NCI-H2171 treated with DMSO at 0.1 percent for 48 hours (cell line): Measurements from ENCODE around the gene RNF145.
"Not testable (repeated sequence)": the region's sequence is repeated elsewhere in the genome, so short reads cannot be mapped to it uniquely, and the experiment has no call there.

Experiments
- DNase-seq: peaks from one replicate; lab custom pipeline; 2025; lab: John Stamatoyannopoulos, UW

RNF145 gene, protein sequence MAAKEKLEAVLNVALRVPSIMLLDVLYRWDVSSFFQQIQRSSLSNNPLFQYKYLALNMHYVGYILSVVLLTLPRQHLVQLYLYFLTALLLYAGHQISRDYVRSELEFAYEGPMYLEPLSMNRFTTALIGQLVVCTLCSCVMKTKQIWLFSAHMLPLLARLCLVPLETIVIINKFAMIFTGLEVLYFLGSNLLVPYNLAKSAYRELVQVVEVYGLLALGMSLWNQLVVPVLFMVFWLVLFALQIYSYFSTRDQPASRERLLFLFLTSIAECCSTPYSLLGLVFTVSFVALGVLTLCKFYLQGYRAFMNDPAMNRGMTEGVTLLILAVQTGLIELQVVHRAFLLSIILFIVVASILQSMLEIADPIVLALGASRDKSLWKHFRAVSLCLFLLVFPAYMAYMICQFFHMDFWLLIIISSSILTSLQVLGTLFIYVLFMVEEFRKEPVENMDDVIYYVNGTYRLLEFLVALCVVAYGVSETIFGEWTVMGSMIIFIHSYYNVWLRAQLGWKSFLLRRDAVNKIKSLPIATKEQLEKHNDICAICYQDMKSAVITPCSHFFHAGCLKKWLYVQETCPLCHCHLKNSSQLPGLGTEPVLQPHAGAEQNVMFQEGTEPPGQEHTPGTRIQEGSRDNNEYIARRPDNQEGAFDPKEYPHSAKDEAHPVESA

DNA sequence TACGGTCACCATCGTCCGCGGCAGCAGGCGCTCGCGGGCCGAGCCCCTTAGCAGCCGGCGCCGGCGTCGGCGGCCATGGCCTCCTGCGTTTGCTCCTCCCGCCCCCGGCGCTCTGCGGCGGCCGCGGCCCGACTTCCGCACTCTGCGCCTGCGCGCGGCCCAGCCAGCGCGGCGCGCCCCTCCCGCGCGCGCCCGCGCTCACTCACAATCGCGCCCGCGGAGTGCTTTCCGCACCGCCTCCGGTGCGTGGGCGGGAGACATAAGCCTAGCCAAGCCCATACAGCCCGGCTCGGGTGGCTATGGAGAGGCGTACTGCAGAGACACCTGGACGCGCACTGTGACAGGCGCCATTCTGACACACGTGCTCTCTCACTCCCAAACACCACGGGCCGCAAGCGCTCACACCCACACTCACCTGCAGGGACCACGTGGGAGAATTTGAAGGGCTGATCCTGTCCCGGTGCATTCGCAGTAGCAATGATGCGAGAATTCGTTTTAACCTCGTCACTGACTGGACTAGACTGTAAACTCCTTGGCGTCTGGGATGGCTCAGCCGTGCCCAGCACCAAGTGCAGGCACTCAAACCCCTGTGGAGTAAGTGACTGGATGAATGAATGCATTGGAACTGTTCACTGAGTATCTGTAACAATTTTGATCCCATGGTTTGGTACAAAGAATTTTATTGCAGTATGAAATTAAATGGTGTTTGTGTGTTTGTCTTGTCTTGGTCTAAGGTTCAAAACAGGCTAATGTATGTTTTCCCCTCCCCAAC is at the start of gene RNF145:
Gene RNF145, minus strand, starts transcription at position 116 of the 772 bp plus-strand sequence. CDS start 5,936 bp downstream, outside the sequence.
- peak; percentile 65 for DNase-seq

DNA sequence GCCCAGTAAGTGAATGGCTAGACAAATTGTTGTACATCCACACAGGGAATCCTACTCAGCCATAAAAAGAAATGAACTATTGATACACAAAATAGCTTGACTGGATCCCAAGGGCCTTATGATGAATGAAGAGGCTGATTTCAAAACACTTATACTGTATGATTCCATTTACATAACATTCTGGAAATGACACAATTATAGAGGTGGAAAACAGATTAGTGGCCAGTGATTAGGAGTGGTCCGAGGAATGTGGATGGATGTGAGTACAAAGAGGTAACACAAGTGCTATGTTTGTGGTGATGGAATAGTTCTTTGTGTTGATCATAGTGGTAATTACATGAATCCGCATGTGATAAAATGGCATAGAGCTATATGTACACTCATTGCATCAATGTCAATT is 49.0 kb upstream of the RNF145 start:
- DNase-seq = no peak

DNA sequence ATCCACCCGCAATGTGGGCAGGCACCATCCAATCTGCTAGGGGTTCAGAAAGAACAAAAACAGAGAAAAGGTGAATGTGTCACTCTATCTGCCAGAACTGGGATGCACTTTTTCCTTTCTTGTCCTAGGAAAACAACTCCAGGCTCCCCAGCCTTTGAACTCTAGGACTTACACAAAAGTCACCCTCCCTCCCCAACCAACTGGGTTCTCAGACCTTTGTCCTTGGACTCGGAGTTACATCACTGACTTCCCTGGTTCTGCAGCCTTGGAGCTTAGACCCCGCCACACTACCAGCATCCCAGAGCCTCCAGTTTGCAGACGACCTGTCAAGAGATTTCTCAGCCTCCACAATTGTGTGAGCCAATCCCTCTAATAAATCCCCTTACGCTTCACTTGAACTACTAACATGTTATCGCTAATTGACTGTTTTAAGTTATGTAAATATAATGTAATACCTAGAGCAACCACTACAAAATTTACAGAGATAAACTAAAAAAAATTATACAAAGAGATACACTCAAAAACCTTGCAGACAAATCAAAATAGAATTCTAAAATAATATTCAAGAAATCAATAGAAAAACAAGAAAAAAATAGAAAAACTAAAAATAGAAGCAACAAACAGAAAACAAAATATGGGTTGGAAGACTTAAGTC is 48.4 kb upstream of the RNF145 start:
- no peak for DNase-seq

DNA sequence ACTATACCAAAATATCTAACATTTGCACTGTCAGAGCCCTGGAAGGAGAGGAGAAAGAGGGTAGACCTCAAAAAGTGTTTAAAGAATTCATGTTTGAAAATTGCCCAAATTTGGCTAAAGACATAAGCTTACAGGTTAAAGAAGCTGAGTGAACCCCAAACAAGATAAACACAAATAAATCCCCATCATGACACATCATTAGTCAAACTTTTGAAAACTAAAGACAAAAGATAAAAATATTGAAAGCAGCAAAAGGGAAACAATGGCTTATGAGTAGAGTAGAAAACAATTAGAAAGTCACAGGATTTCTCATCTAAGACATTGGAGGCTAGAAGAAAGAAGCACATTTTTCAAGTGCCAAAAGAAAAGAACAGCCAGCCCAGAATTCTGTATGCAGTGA is 47.7 kb upstream of the RNF145 start:
- DNase-seq = no peak

DNA sequence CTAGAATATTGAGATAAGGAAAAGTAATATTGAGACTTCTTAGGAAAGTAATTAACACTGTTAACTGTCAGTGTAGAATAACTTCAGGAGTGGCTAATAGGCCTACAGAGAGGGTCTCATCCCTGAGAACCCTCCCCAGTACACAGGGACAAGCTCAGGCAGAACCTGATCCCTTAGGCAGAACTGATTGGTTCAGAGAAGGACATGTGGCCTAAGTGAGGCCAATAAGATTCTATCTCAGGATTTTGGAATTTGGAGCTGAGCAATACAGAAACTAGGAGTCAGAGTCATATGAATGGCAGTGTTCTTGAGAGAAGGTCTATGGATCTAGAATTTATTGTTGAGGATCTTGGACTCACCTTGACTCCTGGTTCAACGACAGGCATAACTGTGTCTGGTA is 42.8 kb upstream of the RNF145 start:
- DNase-seq = no peak

DNA sequence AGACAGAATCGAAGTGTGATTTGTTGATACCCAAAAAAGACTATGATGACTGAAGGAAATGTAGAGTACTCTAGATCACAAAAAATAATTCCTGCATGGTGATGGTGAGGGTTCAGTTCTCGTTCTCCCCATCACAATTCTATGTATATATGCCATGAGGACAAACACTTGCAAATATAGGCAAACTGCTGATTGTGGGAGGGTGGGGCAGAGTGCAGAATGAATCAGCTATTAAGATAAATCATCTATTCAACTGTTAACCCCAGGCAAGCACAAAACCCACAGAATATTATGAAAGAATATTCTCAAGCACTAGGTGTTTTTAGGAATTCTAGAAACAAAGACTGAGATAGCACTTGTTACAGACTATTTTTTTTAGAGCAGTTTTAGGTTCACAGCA is 39.8 kb upstream of the RNF145 start:
- no peak for DNase-seq

DNA sequence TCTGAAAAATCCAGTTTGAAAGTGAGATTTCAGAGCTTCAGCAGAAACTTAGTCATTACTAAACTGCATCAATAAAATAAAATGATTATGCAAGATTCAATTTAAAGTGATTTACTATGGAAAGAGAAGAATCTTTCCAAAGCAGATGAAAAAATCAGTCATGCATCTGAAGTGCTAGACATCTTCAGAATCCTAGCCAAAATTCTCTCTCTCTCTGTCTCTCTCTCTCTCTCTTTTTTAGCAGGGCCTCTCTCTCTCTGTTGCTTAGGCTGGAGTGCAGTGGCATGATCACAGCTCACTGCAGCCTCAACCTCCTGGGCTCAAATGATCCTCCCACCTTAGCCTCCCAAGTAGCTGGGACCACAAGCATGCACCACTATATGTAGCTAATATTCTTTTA is 35.5 kb upstream of the RNF145 start:
- DNase-seq = no peak

DNA sequence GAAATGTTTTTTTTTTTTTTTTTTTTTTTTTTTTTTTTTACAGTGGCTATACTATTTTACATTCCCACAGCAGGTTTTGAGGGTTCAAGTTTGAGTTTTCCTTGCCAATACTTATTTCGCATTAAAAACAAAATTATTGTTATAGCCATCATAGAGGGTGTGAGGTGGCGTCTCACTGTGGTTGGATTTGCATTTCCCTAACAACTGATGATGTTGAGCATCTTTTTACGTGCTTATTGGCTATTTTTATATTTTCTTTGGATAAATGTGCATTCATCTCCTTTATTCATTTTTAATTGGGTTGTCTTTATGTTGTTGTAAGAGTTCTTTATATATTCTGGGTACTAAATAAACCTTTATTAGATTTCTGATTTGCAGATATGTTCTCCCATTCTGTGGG is 34.8 kb upstream of the RNF145 start:
- DNase-seq = no peak

DNA sequence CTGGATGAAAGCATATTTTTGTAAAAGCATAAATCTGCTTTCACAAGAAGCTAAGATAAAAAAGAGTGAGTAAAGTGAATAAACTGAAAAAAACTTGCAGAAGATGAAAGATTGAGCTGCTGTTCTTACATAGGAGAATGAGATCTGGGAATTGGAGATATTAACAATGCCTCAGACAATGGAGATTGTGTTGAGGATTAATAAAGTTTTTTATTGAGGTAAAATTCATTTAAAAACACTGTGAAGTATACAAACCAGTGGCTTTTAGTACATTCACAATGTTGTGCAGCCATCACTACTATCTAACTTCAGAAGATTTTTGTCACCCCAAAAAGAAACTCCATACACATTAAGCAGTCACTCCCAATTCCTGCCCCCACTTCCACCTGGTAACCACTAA is 34.0 kb upstream of the RNF145 start:
- no peak for DNase-seq

DNA sequence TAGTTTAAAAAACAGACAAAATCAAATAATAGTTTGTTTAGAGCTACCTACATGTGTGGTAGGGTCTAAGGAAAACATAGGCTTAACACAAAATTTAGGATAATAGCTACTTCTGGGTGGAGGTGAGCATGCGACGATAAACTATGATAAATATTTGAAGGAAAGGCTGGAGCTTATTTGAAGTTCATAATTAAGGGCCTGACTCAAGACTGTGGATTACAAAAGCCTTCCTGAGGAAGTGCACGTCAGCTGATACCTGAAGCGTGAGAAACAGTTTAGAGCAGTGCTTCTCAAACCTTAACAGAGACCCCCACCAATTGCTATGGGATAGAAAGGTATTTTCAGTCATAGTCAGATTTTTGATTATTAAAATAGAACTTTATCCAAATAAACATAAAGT is 33.3 kb upstream of the RNF145 start:
- DNase-seq = no peak

DNA sequence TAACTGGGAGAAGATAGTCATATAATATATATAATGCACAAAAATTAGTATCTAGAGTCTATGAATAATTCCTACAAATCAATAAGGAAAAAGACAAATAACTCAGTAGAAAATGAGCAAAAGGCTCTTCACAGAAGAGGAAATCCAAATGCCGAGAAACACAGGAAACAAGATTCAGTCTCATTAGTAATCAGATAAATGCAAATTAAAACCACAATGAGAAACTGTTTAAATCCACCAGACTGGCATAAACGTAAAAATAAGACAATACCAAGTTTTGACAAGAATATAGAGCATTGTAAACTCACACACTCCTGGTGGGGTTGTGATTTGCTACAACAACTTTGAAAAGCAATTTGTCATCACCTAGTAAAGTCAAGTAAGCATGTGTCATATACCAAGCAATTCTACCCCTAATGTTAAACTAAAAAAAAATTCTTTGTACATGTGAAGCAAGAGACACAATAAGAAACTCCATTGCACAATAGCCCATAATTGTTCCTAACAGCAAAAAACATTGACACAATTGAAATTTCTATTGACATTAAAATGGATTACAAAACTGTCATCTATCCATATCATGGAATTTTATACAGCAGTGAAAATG is 32.7 kb upstream of the RNF145 start:
- no peak for DNase-seq

DNA sequence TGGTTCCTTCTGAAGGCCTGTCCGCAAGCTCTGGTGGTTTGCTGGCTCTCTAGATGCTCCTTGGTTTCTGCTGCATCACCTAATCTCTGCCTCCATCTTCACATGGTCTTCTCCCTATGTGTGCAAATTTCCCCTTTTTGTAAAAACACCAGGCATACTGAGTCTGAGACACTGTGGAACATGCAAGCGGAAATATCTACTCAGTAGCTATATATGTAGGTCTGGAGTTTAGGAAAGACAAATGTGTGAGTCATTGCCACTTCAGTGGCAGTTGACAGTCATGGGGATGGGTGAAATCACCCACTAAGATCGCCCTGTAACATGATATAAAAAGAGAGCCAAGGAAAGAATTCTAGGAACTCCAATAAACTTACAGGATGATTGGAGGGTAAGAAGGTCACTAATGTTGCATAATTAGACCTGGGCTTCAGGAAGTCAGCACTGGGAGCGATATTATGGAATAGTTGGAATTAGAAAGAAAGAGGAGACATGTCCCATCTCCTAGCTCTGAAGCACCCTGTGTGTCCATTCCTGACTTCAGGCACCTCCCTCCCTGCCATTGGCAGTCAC is 31.0 kb upstream of the RNF145 start:
- DNase-seq = no peak

DNA sequence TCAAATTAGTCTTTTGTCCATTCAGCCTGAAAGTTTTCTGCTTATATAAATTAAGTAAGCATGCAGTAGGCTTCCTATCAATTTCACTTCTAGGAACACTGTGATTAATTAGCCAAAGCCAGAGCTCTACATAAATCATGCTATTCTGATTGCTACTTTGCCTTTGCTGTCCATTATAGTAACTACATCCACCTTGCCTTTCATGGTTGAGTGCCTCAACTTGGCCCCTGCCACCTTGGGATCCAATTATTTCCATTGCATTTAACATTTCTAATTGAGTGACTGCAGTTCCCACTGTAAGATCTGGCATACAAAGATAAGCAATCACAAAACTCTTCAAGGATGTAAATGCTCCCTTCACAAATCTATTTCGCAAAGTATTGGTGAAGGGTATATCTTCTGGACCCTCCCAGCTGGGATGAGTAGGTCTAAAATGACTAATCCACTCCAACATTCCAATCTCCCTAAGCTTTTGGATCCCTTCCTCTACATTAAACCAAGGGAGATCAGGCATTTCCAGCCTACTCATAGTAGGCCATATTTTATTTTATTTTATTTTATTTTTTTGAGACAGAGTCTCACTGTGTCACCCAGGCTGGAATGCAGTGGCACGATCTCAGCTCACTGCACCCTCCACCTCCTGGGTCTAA is 26.6 kb upstream of the RNF145 start:
- peak; percentile 17 for DNase-seq

DNA sequence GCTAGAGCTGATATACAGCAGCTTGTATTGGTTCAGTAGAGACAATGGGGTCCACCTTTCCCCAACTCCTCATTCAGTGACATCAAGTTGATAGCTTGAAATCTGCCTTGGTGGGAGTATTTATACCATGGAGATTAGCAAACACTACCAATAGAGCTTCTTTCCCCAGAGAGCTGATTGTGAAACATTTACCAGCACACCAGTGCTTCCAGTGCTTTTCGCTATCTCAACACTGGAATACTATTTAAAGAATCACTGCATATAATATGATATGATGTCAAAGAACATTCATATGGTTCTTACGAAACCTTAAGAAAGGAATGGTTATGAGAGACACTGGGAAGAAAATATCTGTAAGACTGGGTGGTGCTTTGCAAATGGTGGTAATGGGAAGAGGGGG is 21.8 kb upstream of the RNF145 start:
- no peak for DNase-seq

DNA sequence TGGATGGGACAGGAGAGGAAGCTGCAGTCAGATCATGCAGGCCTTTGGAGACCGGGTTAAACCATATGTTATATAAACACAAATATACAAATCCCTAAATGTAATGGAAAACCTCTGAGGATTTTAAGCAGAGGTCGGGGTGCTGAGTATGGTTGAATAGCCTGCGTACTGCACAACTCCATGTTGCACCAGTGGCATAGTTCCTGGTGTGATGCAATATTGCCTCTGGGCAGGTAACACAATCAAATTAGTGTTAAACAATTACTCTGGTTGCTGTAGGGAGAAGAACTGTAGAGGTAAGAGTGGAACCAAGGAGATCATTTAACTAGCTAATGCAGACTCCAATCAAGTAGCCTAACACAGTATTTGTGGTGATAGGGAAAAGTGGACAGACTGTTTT is 21.3 kb upstream of the RNF145 start:
- DNase-seq = no peak

DNA sequence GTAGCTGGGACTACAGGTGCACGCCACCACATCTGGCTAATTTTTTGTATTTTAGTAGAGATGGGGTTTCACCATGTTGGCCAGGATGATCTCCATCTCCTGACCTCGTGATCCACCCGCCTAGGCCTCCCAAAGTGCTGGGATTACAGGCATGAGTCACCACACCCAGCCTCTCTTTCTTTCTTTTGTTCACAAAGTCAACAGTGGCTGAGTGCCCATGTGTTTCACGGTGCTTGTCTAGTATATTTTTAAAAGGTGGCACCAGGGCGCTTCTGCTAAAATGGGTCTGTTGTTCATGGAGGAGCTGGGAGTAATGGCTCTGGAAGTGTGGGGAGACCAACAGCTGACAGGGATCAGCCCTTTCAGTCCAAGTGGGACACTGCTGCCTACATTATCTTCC is 18.7 kb upstream of the RNF145 start:
- not testable (repeated sequence) for DNase-seq

DNA sequence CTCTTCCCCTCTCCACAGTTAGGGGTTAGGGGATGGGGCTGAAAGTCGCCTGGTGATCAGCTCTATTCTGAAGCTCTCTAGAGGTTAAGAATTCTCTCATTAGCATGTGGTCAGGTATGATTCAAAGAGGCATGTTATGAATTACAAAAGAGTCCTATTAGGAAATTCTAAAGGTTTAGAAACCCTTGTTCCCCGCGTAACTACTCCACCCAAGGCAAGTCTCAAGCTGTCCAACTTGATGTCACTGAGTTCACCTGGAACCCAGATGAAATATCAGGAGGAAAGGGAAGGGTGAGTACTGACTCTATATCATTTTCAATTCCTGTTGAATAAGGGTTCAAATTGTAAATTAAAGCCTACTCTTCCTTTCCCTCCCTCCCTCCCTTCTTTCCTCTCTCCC is 18.1 kb upstream of the RNF145 start:
- no peak for DNase-seq

DNA sequence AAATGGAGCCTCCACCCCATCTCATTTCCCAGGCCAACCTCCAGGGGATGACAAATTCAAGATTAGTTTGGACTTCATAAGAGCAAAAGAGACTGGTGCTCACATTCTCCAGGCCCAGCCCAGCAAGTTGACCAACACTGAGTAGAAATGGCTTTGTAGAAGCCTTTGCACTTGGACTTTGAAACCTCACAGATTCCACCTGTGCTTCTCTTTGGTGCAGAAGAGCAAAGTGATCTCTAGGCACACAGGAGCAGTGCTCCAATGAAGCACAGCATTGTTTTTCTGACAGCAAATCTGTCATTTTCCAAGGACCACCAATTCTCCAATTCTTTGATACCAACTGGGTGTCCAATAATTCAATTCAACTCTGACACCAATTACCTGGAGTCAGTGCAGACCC is 17.1 kb upstream of the RNF145 start:
- no peak for DNase-seq

DNA sequence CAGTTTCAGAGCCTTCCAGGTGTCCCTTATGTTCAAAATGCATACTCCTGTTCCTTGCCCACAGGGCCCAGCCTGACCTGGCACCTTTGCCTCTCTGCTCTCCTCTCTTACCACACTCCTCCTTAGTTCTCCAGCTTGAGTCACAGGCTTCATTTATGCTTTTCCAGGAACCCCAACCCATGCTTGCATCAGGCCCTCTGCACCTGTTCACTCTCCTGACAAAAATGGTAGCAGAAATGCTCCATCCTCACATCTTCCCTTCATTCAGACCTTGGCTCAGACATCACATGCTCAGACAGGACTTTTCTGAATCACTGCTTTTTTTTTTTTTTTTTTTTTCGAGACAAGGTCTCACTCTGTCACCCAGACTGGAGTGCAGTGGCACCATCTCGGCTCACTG is 15.1 kb upstream of the RNF145 start:
- DNase-seq = no peak

DNA sequence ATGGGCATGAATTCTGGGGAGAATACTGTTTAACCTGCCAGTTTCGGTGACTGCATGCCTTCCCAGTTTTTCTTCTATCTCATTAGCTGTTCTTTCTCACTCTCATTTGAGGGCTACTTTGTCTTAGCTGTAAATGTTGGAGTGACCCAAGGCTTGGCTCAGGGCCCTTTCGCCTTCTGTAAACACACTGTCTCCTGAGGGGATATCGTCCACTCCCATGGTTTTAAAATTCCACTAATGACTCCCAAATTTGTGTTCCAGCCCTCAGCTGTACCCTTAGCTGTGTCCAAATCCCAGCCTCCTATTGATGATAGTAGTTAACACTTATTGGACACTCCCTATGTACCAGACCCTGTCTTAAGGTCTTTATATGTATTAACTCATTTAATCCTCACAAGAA is 14.1 kb upstream of the RNF145 start:
- DNase-seq = no peak

DNA sequence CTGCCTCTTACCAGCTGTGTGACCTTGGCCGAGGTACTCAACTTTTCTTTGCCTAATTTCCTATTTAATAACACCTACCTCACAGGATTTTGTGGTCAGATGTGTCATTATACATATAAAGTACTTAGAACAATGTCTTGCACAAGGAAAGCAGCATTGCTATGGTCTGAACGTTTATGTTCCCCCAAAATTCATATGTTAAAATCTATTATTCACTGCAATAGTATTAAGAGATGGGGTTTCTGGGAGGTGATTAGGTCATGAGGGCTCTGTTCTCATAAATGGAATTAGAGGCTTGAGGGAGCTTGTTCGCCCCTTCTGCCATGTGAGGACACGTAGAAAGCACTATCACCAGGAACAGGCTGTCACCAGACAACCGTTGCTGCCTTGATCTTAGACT is 10.9 kb upstream of the RNF145 start:
- no peak for DNase-seq
